Esophagus muscularis mucosa (tissue), 4 donors: ENCODE results near the gene SPOCK1.

Source experiments
- EP300 ChIP-seq: sonication (generic); formaldehyde crosslinking; IDR thresholded peaks from one replicate; pipeline ENCODE4 v1.6.1; 2017; ENCODE audit warnings: antibody characterized with exemption
- POLR2A ChIP-seq: fragments of 450-650 bp; IDR thresholded peaks from one replicate; pipeline ENCODE4 v1.6.1; 2017; ENCODE audit warnings: antibody characterized with exemption, moderate library complexity, mild to moderate bottlenecking, low read depth
- POLR2AphosphoS5 ChIP-seq, 2 donors: sonication (generic); formaldehyde crosslinking; IDR thresholded peaks; one replicate each; pipeline ENCODE4 v1.6.1; 2017; ENCODE audit warnings: antibody characterized with exemption in 2 of 2
- TF ChIP-seq, protein P1 (sequence below), 3 experiments: fragments of 200-600 bp in 2 of 3; fragments of 450-650 bp in 1 of 3; sonication (generic) in 2 of 3; IDR thresholded peaks; one replicate each; pipeline ENCODE4 v1.5.1; 2017 to 2019; ENCODE audit warnings: antibody characterized with exemption in 3 of 3, mild to moderate bottlenecking in 2 of 3, moderate library complexity in 1 of 3

DNA sequence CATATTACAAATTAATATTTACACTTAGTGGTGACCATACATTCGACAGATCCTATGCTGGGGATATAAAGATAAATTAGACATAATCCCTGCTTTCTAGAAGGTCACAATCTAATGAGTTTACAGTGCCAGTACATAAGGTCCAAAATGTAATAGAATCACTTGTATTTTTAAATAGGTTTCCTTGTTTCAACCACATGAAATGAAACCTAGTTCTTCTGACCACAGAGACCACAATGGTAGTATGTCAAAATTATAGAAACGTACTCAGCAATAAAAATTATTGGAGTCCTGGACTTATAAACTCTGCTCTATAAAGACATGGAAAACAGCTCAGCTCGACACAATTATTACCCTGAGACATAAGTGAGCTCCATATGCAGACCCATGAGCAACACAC is 444.3 kb downstream of the SPOCK1 start:
- TF ChIP-seq, protein P1, sequence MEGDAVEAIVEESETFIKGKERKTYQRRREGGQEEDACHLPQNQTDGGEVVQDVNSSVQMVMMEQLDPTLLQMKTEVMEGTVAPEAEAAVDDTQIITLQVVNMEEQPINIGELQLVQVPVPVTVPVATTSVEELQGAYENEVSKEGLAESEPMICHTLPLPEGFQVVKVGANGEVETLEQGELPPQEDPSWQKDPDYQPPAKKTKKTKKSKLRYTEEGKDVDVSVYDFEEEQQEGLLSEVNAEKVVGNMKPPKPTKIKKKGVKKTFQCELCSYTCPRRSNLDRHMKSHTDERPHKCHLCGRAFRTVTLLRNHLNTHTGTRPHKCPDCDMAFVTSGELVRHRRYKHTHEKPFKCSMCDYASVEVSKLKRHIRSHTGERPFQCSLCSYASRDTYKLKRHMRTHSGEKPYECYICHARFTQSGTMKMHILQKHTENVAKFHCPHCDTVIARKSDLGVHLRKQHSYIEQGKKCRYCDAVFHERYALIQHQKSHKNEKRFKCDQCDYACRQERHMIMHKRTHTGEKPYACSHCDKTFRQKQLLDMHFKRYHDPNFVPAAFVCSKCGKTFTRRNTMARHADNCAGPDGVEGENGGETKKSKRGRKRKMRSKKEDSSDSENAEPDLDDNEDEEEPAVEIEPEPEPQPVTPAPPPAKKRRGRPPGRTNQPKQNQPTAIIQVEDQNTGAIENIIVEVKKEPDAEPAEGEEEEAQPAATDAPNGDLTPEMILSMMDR (IDR thresholded peaks at IDR 0.05): no peak
- TF ChIP-seq POLR2A: no peak
- no peak for TF ChIP-seq POLR2AphosphoS5 (IDR thresholded peaks at IDR 0.05)
- TF ChIP-seq EP300: no peak
